Posterior cingulate gyrus (tissue), 11 donors: ENCODE data around the gene OSBPL8.
"Not testable (repeated sequence)": the region's sequence is repeated elsewhere in the genome, so short reads cannot be mapped to it uniquely, and the experiment has no call there.

Source experiments
- DNase-seq, 10 donors: peaks; one replicate each; pipeline versions ENCODE4 v3.0.0 to v3.0.0-alpha.2; 2020 to 2021; ENCODE audit warnings: mixed read lengths in 3 of 10
- intact Hi-C: fragments of 100-400 bp; cut with DNase I; formaldehyde crosslinking; loops from one replicate; pipeline ENCODE4 v1.15.1; 2023

Gene OSBPL8

GRCh38 chr12:76424941-76425340 is 134.6 kb downstream of the OSBPL8 start:
- intact Hi-C loops, result no loop called here

GRCh38 chr12:76422543-76423438 is 136.8 kb downstream of the OSBPL8 start:
- intact Hi-C loops, result no loop called here
- DNase-seq, result no peak

More at GRCh38 chr12:76424941-76425340, 134.6 kb downstream of the OSBPL8 start:
- DNase-seq, result no peak

- no peak for DNase-seq
- intact Hi-C loops, result no loop called here
Measured at GRCh38 chr12:76422154-76422542, 137.4 kb downstream of the OSBPL8 start.

GRCh38 chr12:76421046-76421445 is 138.5 kb downstream of the OSBPL8 start:
- DNase-seq, result no peak

GRCh38 chr12:76420222-76420621 is 139.3 kb downstream of the OSBPL8 start:
- DNase-seq, result no peak
- intact Hi-C loops, result no loop called here

More at GRCh38 chr12:76421046-76421445, 138.5 kb downstream of the OSBPL8 start:
- intact Hi-C loops, result no loop called here

GRCh38 chr12:76417116-76417515 is 142.5 kb downstream of the OSBPL8 start:
- intact Hi-C loops, result no loop called here
- DNase-seq, result no peak

- intact Hi-C loops, result no loop called here
- no peak for DNase-seq
Measured at GRCh38 chr12:76413121-76413520, 146.4 kb downstream of the OSBPL8 start.

- no peak for DNase-seq
- intact Hi-C loops, result no loop called here
Measured at GRCh38 chr12:76410781-76411180, 148.8 kb downstream of the OSBPL8 start.

GRCh38 chr12:76410371-76410770 is 149.2 kb downstream of the OSBPL8 start:
- intact Hi-C loops, result no loop called here
- DNase-seq, result no peak

GRCh38 chr12:76409074-76409473 is 150.5 kb downstream of the OSBPL8 start:
- intact Hi-C loops, result no loop called here

GRCh38 chr12:76407710-76408109 is 151.9 kb downstream of the OSBPL8 start:
- no peak for DNase-seq
- intact Hi-C loops, result no loop called here

More at GRCh38 chr12:76409074-76409473, 150.5 kb downstream of the OSBPL8 start:
- DNase-seq, result no peak

GRCh38 chr12:76402259-76402658 is 157.3 kb downstream of the OSBPL8 start:
- intact Hi-C loops, result no loop called here
- DNase-seq, result no peak

GRCh38 chr12:76400136-76400535 is 159.4 kb downstream of the OSBPL8 start:
- DNase-seq, result no peak
- intact Hi-C loops, result no loop called here

- no peak for DNase-seq
- intact Hi-C loops, result no loop called here
Measured at GRCh38 chr12:76399040-76399439, 160.5 kb downstream of the OSBPL8 start.

GRCh38 chr12:76398106-76398505 is 161.5 kb downstream of the OSBPL8 start:
- no peak for DNase-seq
- intact Hi-C loops, result no loop called here

- DNase-seq, result no peak
Measured at GRCh38 chr12:76391461-76391860, 168.1 kb downstream of the OSBPL8 start.

GRCh38 chr12:76387614-76388013 is 172.0 kb downstream of the OSBPL8 start:
- intact Hi-C loops, result no loop called here
- no peak for DNase-seq

More at GRCh38 chr12:76391461-76391860, 168.1 kb downstream of the OSBPL8 start:
- intact Hi-C loops, result no loop called here

GRCh38 chr12:76384560-76384959 is 175.0 kb downstream of the OSBPL8 start:
- intact Hi-C loops, result no loop called here
- no peak for DNase-seq

- intact Hi-C loops, result no loop called here
- no peak for DNase-seq
Measured at GRCh38 chr12:76383988-76384387, 175.6 kb downstream of the OSBPL8 start.

- intact Hi-C loops, result no loop called here
- DNase-seq, result no peak
Measured at GRCh38 chr12:76379261-76379660, 180.3 kb downstream of the OSBPL8 start.

GRCh38 chr12:76376876-76377275 is 182.7 kb downstream of the OSBPL8 start:
- DNase-seq, intact Hi-C loops: not testable (repeated sequence)

GRCh38 chr12:76375939-76376338 is 183.6 kb downstream of the OSBPL8 start:
- intact Hi-C loops, result no loop called here
- no peak for DNase-seq
